Coronary artery (tissue), 2 donors: ENCODE measurements around the gene SUDS3.

ENCODE experiments used
- DNase-seq: peaks from one replicate; pipeline ENCODE4 v3.0.0-alpha.2; 2017; ENCODE audit warnings: low spot score
- H3K27ac ChIP-seq, 2 donors: fragments of 200-600 bp; sonication (generic); one replicate each; pipeline ENCODE4 v1.5.1; 2016 to 2019
- H3K4me3 ChIP-seq: fragments of 200-600 bp; sonication (generic); 2 replicates; pipeline ENCODE4 v1.5.1; 2016; ENCODE audit warnings: mild to moderate bottlenecking, moderate library complexity
- TF ChIP-seq, protein P1 (sequence below): fragments of 200-600 bp; sonication (generic); IDR thresholded peaks from one replicate; pipeline ENCODE4 v1.5.1; 2019; ENCODE audit warnings: antibody characterized with exemption

The SUDS3 gene

DNA sequence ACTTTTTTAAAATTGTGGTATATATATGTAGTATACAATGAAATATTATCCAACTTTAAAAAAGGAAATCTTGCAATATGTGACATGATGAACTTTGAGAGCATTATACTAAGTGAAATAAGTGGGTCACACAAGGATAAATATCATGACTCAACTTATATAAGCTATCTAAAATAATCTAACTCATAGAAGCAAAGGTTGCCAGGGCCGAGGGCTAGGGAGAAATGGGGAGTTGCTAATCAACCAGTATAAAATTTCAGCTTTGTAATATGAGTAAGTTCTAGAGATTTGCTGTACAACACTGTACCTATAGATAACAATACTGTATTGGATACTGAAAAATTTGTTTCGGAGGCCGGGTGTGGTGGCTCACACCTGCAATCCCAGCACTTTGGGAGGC, 42.1 kb upstream of the SUDS3 start:
- no peak for DNase-seq
- TF ChIP-seq, protein P1, sequence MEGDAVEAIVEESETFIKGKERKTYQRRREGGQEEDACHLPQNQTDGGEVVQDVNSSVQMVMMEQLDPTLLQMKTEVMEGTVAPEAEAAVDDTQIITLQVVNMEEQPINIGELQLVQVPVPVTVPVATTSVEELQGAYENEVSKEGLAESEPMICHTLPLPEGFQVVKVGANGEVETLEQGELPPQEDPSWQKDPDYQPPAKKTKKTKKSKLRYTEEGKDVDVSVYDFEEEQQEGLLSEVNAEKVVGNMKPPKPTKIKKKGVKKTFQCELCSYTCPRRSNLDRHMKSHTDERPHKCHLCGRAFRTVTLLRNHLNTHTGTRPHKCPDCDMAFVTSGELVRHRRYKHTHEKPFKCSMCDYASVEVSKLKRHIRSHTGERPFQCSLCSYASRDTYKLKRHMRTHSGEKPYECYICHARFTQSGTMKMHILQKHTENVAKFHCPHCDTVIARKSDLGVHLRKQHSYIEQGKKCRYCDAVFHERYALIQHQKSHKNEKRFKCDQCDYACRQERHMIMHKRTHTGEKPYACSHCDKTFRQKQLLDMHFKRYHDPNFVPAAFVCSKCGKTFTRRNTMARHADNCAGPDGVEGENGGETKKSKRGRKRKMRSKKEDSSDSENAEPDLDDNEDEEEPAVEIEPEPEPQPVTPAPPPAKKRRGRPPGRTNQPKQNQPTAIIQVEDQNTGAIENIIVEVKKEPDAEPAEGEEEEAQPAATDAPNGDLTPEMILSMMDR: no peak
- no peak overlapping the region for H3K4me3 ChIP-seq
- H3K27ac ChIP-seq: no peak overlapping the region

- no peak for DNase-seq
These were observed 41.3 kb upstream of the SUDS3 start for GRCh38 chr12:118334939-118335567.

DNA sequence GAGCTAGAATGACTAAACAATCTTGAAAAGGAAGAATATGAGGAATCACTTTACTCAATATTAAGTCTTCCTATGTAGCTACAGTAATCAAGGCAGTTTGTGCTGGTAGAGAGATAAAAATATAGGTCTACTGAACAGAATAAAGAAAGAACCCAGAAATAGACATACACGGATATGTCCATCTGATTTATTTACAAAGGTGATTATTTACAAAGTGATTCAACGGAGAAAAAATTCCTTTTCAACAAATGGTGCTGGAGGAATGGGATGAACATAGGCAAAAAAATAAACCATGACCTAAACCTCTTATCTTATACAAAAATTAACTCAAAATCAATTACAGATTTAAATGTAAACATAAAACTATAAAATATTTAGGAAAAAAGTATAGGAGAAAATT, 40.2 kb upstream of the SUDS3 start:
- DNase-seq: no peak
- Histone ChIP-seq H3K27ac (no peak overlapping the region), H3K4me3 (no peak overlapping the region)
- TF ChIP-seq, protein P1: no peak

More at GRCh38 chr12:118334939-118335567, 41.3 kb upstream of the SUDS3 start:
- H3K4me3 ChIP-seq: no peak overlapping the region
- no peak overlapping the region for H3K27ac ChIP-seq
- TF ChIP-seq, protein P1: no peak

- DNase-seq: no peak
- H3K4me3 ChIP-seq: no peak overlapping the region
- TF ChIP-seq, protein P1: no peak
- H3K27ac ChIP-seq: no peak overlapping the region
These were observed 39.0 kb upstream of the SUDS3 start for GRCh38 chr12:118337194-118337838.

GRCh38 chr12:118342090-118342489, 34.3 kb upstream of the SUDS3 start:
- Histone ChIP-seq H3K27ac (no peak overlapping the region), H3K4me3 (no peak overlapping the region)
- TF ChIP-seq, protein P1: no peak
- no peak for DNase-seq

DNA sequence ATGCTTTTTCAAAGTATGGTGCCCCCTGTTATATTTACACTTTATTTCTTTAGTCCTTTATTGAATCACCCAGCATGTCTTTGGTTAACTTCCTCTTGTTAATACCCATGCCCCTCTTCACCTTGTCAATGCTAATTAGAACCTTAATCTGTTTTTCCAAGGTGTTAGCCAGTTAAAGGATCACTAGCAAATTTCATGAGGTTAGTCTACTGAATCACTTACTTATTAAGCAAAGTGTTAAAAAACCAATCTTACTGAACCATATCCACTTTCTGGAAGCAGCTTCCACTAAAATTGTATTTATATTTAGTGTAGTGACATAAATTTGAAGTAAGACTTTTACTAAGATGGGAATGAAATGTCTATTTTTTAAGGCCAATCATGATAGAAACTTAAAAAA, 31.5 kb upstream of the SUDS3 start:
- no peak overlapping the region for H3K4me3 ChIP-seq
- no peak for DNase-seq
- TF ChIP-seq, protein P1: no peak
- H3K27ac ChIP-seq: no peak overlapping the region

GRCh38 chr12:118345355-118345754, 31.0 kb upstream of the SUDS3 start:
- TF ChIP-seq, protein P1: no peak
- Histone ChIP-seq H3K27ac (no peak overlapping the region), H3K4me3 (no peak overlapping the region)
- no peak for DNase-seq
